RWPE2 (cell line): ENCODE data around the gene SYT2.
A peak's percentile ranks its signal among the peaks of the same experiment; 100 is the strongest.

ENCODE experiments used
- ATAC-seq: fragments of 200-7000 bp; cut with Tn5 transposase; 3 replicates; pipeline ENCODE4 v1.9.1; 2021; ENCODE audit warnings: low read depth
- DNase-seq: peaks from one replicate; pipeline ENCODE4 v3.0.0-alpha.2; 2020; ENCODE audit warnings: low spot score
- H3K27ac ChIP-seq: fragments of 450-650 bp; 2 replicates; pipeline ENCODE4 v1.5.1; 2017; ENCODE audit warnings: mild to moderate bottlenecking; ENCODE audit not compliant: poor library complexity, severe bottlenecking
- H3K27me3 ChIP-seq: fragments of 250-450 bp; sonication (Bioruptor Pico); 2 replicates; pipeline ENCODE4 v1.5.1; 2021; ENCODE audit warnings: mild to moderate bottlenecking, moderate library complexity; ENCODE audit not compliant: insufficient read depth, poor library complexity, severe bottlenecking
- H3K36me3 ChIP-seq: fragments of 250-450 bp; sonication (Bioruptor Pico); 2 replicates; pipeline ENCODE4 v1.5.1; 2020; ENCODE audit warnings: low read depth, mild to moderate bottlenecking, moderate library complexity
- H3K4me1 ChIP-seq: fragments of 250-450 bp; sonication (Bioruptor Pico); 2 replicates; pipeline ENCODE4 v1.5.1; 2021; ENCODE audit warnings: mild to moderate bottlenecking, moderate library complexity; ENCODE audit not compliant: insufficient read depth, poor library complexity, severe bottlenecking
- H3K4me3 ChIP-seq: fragments of 250-450 bp; sonication (Bioruptor Pico); 2 replicates; pipeline ENCODE4 v1.5.1; 2021; ENCODE audit warnings: mild to moderate bottlenecking, moderate library complexity; ENCODE audit not compliant: severe bottlenecking
- H3K9me3 ChIP-seq: fragments of 250-450 bp; sonication (Bioruptor Pico); 2 replicates; pipeline ENCODE4 v1.5.1; 2021; ENCODE audit warnings: mild to moderate bottlenecking, moderate library complexity; ENCODE audit not compliant: severe bottlenecking
- TF ChIP-seq, protein P1 (sequence below): fragments of 450-650 bp; IDR thresholded peaks from one replicate; pipeline ENCODE4 v1.5.1; 2017; ENCODE audit warnings: mild to moderate bottlenecking, moderate library complexity; ENCODE audit not compliant: poor library complexity, severe bottlenecking

SYT2 gene

DNA sequence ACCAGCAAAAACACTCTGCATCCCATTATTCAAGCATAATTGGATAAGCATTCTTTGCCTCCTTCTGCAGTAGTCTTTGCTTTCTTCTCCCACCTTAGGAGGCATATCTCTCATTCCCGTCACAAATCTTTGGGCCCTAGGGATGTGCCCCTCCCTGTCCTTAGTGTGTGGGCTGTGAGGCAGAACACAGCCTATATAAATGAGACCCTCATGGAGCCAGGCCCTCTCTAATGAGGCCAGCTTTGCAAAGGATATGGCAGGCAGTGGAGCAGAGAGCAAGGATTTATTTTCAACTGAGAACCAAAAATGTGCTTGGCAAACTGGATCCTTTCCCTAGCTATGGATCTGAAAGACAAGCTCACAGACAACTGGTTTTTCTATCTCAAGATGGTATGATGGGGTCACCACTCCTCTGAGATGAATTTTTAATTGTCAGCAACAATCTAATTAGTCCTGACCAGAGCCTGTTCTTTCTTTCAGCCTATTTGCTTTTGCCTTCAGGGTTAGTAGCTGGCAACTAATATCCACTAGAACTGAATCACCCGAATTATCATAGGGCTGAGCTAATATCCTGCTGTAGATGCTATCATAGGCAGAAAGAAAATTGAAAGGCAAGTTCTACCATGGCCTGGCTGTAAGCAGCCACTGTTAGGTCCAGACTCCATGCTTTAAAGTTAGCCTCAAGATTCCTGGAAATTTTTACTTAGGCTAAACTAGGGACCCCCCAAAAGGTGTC, 134.2 kb downstream of the SYT2 start:
- peak overlapping the region; percentile 82 for H3K27ac ChIP-seq

DNA sequence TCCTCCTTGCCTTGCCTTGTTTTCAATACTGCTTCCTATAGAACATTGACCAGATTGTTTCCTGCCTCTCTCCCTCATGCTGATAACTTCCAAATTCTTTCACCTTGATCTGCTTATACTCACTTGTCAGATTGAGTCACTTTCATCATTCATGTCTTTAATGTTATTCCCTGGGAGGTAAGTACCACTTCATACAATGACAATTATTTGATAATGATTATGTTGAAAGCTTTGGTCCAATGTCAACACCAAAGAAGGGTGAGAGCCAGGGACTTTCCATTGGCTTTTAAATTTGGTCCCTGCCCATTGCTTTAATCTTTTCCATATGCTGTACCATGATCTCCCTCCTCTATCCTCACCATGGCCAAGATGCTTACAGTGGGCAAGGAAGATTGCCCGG, 137.4 kb downstream of the SYT2 start:
- Histone ChIP-seq H3K9me3 (no peaks in the 10 kb centered on the region), H3K27me3 (no peaks in the 10 kb centered on the region), H3K27ac (no peak overlapping the region), H3K4me1 (peaks cover 45% of the 10 kb centered on the region), H3K36me3 (no peaks in the 10 kb centered on the region), H3K4me3 (no peak overlapping the region)
- ATAC-seq (no peak), DNase-seq (no peak)
- TF ChIP-seq, protein P1, sequence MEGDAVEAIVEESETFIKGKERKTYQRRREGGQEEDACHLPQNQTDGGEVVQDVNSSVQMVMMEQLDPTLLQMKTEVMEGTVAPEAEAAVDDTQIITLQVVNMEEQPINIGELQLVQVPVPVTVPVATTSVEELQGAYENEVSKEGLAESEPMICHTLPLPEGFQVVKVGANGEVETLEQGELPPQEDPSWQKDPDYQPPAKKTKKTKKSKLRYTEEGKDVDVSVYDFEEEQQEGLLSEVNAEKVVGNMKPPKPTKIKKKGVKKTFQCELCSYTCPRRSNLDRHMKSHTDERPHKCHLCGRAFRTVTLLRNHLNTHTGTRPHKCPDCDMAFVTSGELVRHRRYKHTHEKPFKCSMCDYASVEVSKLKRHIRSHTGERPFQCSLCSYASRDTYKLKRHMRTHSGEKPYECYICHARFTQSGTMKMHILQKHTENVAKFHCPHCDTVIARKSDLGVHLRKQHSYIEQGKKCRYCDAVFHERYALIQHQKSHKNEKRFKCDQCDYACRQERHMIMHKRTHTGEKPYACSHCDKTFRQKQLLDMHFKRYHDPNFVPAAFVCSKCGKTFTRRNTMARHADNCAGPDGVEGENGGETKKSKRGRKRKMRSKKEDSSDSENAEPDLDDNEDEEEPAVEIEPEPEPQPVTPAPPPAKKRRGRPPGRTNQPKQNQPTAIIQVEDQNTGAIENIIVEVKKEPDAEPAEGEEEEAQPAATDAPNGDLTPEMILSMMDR, result no peak

More for the DNA sequence above, 134.2 kb downstream of the SYT2 start:
- peak; percentile 58 for ATAC-seq
- peaks cover 31% of the 10 kb centered on the region for H3K4me1 ChIP-seq
- TF ChIP-seq, protein P1, result no peak
- no peaks in the 10 kb centered on the region for H3K27me3 ChIP-seq
- no peak for DNase-seq
- no peaks in the 10 kb centered on the region for H3K9me3 ChIP-seq
- H3K4me3 ChIP-seq, result no peak overlapping the region
- no peaks in the 10 kb centered on the region for H3K36me3 ChIP-seq

DNA sequence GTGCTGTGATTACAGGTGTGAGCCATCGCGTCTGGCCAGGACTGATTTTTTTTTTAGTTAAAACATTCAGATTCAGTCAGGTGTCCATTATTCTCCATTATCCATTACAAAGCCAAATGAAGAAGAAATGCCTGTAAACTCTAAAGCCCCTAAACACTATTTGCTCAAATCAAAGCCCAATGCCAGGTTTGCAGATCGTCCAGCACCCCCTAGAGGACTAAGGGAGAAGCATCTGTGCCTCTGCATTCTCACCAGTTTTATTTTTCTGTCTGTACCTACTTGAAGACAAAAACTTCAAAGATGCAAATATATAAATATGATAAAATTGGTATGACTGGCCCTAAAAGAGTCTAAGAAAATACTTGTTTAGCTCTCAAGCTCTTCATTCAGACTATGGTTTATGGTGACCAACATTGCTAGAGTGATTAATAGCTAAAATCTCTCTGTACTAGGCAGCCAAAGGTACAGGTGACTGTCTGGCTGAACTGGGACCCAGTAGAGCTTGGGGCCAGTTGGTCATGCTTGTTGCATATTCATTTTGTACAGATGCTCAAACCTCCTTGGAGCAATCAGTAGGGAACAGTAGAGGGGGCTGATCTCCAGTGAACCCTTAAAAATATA, 138.4 kb downstream of the SYT2 start:
- H3K36me3 ChIP-seq, result no peaks in the 10 kb centered on the region
- no peaks in the 10 kb centered on the region for H3K9me3 ChIP-seq
- no peak for ATAC-seq
- no peak overlapping the region for H3K4me3 ChIP-seq
- no peaks in the 10 kb centered on the region for H3K27me3 ChIP-seq
- H3K27ac ChIP-seq, result no peak overlapping the region
- H3K4me1 ChIP-seq, result peaks cover 40% of the 10 kb centered on the region
- DNase-seq, result no peak
- TF ChIP-seq, protein P1, result peak; percentile 66

DNA sequence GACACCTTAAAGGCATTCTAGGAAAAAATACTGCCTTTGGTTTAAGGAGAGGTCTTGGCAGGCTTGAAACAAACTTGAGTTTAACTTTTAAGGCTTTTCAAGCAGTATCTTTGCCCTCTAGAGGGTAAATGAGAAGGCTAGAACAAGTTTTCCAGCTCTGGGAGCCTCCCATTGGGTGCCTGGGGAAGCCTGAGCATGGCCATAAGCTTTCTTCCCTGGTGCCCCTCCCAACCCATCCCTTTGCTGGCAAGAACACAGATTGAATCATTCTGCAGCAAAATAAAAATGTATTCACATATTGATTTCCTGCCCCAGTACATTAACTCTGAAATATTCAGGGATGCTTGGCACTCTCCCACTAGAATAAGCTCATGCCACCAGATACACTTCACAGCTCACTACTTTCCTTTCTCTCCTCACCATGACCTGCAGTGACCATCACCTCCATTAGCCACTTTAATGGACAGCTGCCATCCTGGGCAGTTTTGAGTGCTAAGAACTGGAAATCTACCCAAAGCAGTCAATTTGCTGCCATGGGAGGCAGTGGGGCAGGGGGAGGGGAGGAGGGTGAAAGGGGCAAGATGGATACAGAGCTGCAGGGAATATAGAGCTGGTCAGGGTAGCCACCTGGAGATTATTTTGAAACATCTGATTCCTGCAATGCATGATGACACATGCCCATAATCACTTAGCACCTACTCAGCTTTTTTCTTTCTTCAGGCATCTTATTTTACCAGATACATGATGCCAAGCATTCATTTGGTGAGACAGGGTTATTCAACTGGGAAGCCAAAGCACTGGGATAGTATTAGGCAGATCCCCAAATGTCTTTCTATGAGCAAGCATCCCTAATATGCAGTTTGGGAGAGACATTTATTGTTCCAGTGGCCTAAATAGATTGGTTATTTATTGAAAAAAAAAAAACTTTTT, 140.6 kb downstream of the SYT2 start:
- TF ChIP-seq, protein P1, result no peak
- Histone ChIP-seq H3K27me3 (no peaks in the 10 kb centered on the region), H3K36me3 (no peaks in the 10 kb centered on the region), H3K4me1 (peaks cover 30% of the 10 kb centered on the region), H3K4me3 (no peak overlapping the region), H3K9me3 (no peaks in the 10 kb centered on the region), H3K27ac (peak overlapping the region; percentile 41)
- ATAC-seq (peak; percentile 48; the same call in 1 of the 3 replicates), DNase-seq (no peak)
